H1 (cell line): ENCODE data around the gene DENND1A. TPM values are rescaled to one million over a fixed set of nuclear protein-coding genes. Genes with fewer than 3 reads are reported as not detected.

Experiments used
- CTCF ChIA-PET: fragments of 300-600 bp; sonication (Branson Sonifier 250); formaldehyde crosslinking; loops from one replicate; lab custom pipeline; 2021; ENCODE audit not compliant: partially characterized antibody; lab: Charles Lee
- POLR2A ChIA-PET: fragments of 300-600 bp; sonication (Branson Sonifier 250); formaldehyde crosslinking; loops from one replicate; lab custom pipeline; 2021; ENCODE audit warnings: inconsistent platforms; ENCODE audit not compliant: partially characterized antibody; lab: Charles Lee
- DNase-seq, 2 experiments: peaks; one replicate each; pipeline versions ENCODE4 v3.0.0 to v3.0.0-alpha.2; 2010 to 2022; ENCODE audit warnings: low spot score in 2 of 2, low read depth in 1 of 2, mixed read lengths in 1 of 2
- FAIRE-seq: peaks from 2 replicates; lab custom pipeline; 2011; peaks lifted over from hg19 to GRCh38; lab: Jason Lieb, UNC
- H2AFZ ChIP-seq: 2 replicates; pipeline ENCODE4 v1.8.1; 2012; ENCODE audit warnings: low read length, inconsistent platforms
- H2AK5ac ChIP-seq: 2 replicates; pipeline ENCODE4 v1.6.1; 2013; ENCODE audit warnings: low read depth, low read length
- H2BK120ac ChIP-seq: replicated peaks from 2 replicates; pipeline ENCODE3; 2013; ENCODE audit warnings: low read depth, low read length, inconsistent platforms
- H2BK12ac ChIP-seq: 2 replicates; pipeline ENCODE4 v1.6.1; 2013; ENCODE audit warnings: low read depth, low read length
- H2BK15ac ChIP-seq: 2 replicates; pipeline ENCODE4 v1.6.1; 2013; ENCODE audit warnings: low read length
- H2BK20ac ChIP-seq: 2 replicates; pipeline ENCODE4 v1.6.1; 2013; ENCODE audit warnings: low read length
- H2BK5ac ChIP-seq: 2 replicates; pipeline ENCODE4 v1.6.1; 2013; ENCODE audit warnings: low read depth, low read length
- H3K14ac ChIP-seq: 2 replicates; pipeline ENCODE4 v1.6.1; 2013; ENCODE audit warnings: inconsistent platforms; ENCODE audit not compliant: insufficient read length
- H3K18ac ChIP-seq: 2 replicates; pipeline ENCODE4 v1.6.1; 2013; ENCODE audit warnings: low read length; ENCODE audit errors: extremely low read depth
- H3K23ac ChIP-seq: 2 replicates; pipeline ENCODE4 v1.6.1; 2013; ENCODE audit warnings: inconsistent platforms; ENCODE audit not compliant: insufficient read length
- H3K23me2 ChIP-seq: 2 replicates; pipeline ENCODE4 v1.6.1; 2013; ENCODE audit warnings: low read depth, low read length
- H3K27ac ChIP-seq: 2 replicates; pipeline ENCODE4 v1.6.1; 2011; ENCODE audit warnings: low read depth, low read length, inconsistent platforms
- H3K27me3 ChIP-seq, 4 experiments: replicated peaks in 1 of 4; 1 replicate in 1 of 4; 2 replicates in 3 of 4; pipeline versions ENCODE4 v1.6.1 to v1.8.1; 2011 to 2013; ENCODE audit warnings: low read length in 3 of 4, mild to moderate bottlenecking in 3 of 4, inconsistent platforms in 2 of 4, mixed read lengths in 2 of 4, moderate library complexity in 1 of 4; ENCODE audit not compliant: control insufficient read depth in 3 of 4, insufficient read depth in 3 of 4; ENCODE audit errors: extremely low read depth in 1 of 4
- H3K36me3 ChIP-seq, 4 experiments: 2 replicates each; pipeline versions ENCODE4 v1.6.1 to v1.8.1; 2011 to 2013; ENCODE audit warnings: mild to moderate bottlenecking in 4 of 4, low read length in 3 of 4, moderate library complexity in 2 of 4, control low read depth in 1 of 4, inconsistent platforms in 1 of 4; ENCODE audit not compliant: insufficient read depth in 4 of 4, control insufficient read depth in 2 of 4
- H3K4ac ChIP-seq: replicated peaks from 2 replicates; pipeline ENCODE3; 2013; ENCODE audit warnings: low read length, low read depth, mixed read lengths, inconsistent platforms; ENCODE audit not compliant: insufficient read length
- H3K4me1 ChIP-seq, 4 experiments: replicated peaks in 1 of 4; 1 replicate in 1 of 4; 2 replicates in 3 of 4; pipeline versions ENCODE4 v1.6.1 to v1.8.1; 2011 to 2013; ENCODE audit warnings: low read length in 3 of 4, inconsistent platforms in 2 of 4, mixed read lengths in 1 of 4; ENCODE audit not compliant: insufficient read depth in 4 of 4, control insufficient read depth in 3 of 4
- H3K4me2 ChIP-seq, 2 experiments: 2 replicates each; pipeline versions ENCODE4 v1.6.1 to v1.8.1; 2011 to 2013; ENCODE audit warnings: low read depth in 2 of 2, low read length in 2 of 2, control low read depth in 1 of 2, inconsistent platforms in 1 of 2, mild to moderate bottlenecking in 1 of 2; ENCODE audit not compliant: insufficient read depth in 1 of 2
- H3K4me3 ChIP-seq, 4 experiments: fragments of 200-600, 300-600 bp in 1 of 4; sonication (generic), shearing (Covaris generic), sonication (Bioruptor Twin) in 1 of 4; 2 replicates each; pipeline versions ENCODE4 v1.5.1 to v1.8.1; 2011 to 2016; ENCODE audit warnings: low read length in 4 of 4, low read depth in 3 of 4, control low read depth in 2 of 4, inconsistent platforms in 2 of 4, mild to moderate bottlenecking in 2 of 4, mixed read lengths in 1 of 4, moderate library complexity in 1 of 4; ENCODE audit not compliant: insufficient read depth in 2 of 4; ENCODE audit errors: extremely low read depth in 1 of 4
- H3K56ac ChIP-seq: replicated peaks from 2 replicates; pipeline ENCODE3; 2013; ENCODE audit warnings: low read depth, mild to moderate bottlenecking, mixed read lengths, low read length, inconsistent platforms; ENCODE audit not compliant: insufficient read length
- H3K79me1 ChIP-seq: 2 replicates; pipeline ENCODE4 v1.6.1; 2013; ENCODE audit warnings: low read depth, low read length, control low read depth
- H3K79me2 ChIP-seq, 2 experiments: 2 replicates each; pipeline versions ENCODE4 v1.6.1 to v1.8.1; 2012 to 2013; ENCODE audit warnings: low read length in 2 of 2, mild to moderate bottlenecking in 2 of 2, inconsistent platforms in 1 of 2; ENCODE audit not compliant: insufficient read depth in 2 of 2, control insufficient read depth in 1 of 2
- H3K9ac ChIP-seq, 4 experiments: replicated peaks in 1 of 4; 1 replicate in 1 of 4; 2 replicates in 3 of 4; pipeline versions ENCODE4 v1.6.1 to v1.8.1; 2011 to 2013; ENCODE audit warnings: low read depth in 3 of 4, low read length in 3 of 4, control low read depth in 2 of 4, mild to moderate bottlenecking in 2 of 4, moderate library complexity in 2 of 4, inconsistent platforms in 1 of 4; ENCODE audit errors: extremely low read depth in 1 of 4
- H3K9me3 ChIP-seq, 2 experiments: 2 replicates each; pipeline versions ENCODE4 v1.6.1 to v1.8.1; 2012 to 2013; ENCODE audit warnings: mild to moderate bottlenecking in 2 of 2, moderate library complexity in 2 of 2, control low read depth in 1 of 2, inconsistent platforms in 1 of 2, low read depth in 1 of 2, low read length in 1 of 2, mixed read lengths in 1 of 2; ENCODE audit not compliant: insufficient read depth in 2 of 2
- H4K20me1 ChIP-seq, 2 experiments: replicated peaks in 1 of 2; 2 replicates each; pipeline versions ENCODE3 to v1.8.1; 2011 to 2013; ENCODE audit warnings: inconsistent platforms in 2 of 2, low read length in 2 of 2, mild to moderate bottlenecking in 1 of 2; ENCODE audit not compliant: insufficient read depth in 2 of 2, control insufficient read depth in 1 of 2
- H4K5ac ChIP-seq: 2 replicates; pipeline ENCODE4 v1.6.1; 2013; ENCODE audit warnings: low read length, low read depth, mixed read lengths, inconsistent platforms; ENCODE audit not compliant: insufficient read length
- H4K8ac ChIP-seq: 2 replicates; pipeline ENCODE4 v1.8.0; 2013; ENCODE audit warnings: mild to moderate bottlenecking, moderate library complexity, low read length, inconsistent platforms; ENCODE audit not compliant: insufficient read depth; ENCODE audit errors: extremely low read depth
- H4K91ac ChIP-seq: replicated peaks from 2 replicates; pipeline ENCODE3; 2013; ENCODE audit warnings: low read length, mixed read lengths, inconsistent platforms; ENCODE audit not compliant: insufficient read length
- ATF3 ChIP-seq: IDR thresholded peaks from 2 replicates; pipeline ENCODE4 v1.6.1; 2011; ENCODE audit warnings: low read depth, mild to moderate bottlenecking, low read length; ENCODE audit not compliant: insufficient read depth
- KDM1A ChIP-seq: fragments of 200-600, 300-600 bp; sonication (generic); IDR thresholded peaks from 2 replicates; pipeline ENCODE4 v1.7.1; 2016; ENCODE audit warnings: mild to moderate bottlenecking, low read length, borderline replicate concordance
- SP1 ChIP-seq: IDR thresholded peaks from 2 replicates; pipeline ENCODE4 v1.6.1; 2011; ENCODE audit warnings: low read depth, low read length
- TAF1 ChIP-seq: IDR thresholded peaks from 2 replicates; pipeline ENCODE4 v1.6.1; 2011; ENCODE audit warnings: mild to moderate bottlenecking, low read depth, low read length
- WGBS, 2 experiments: shearing (Covaris generic) in 1 of 2; methylation state at CpG; one replicate each; pipeline versions ENCODE4 v1.1.6 to v1.1.7; 2013 to 2015; ENCODE audit warnings: low lambda C conversion rate in 2 of 2, mixed read lengths in 2 of 2, inconsistent platforms in 1 of 2, low coverage in 1 of 2, missing lambda C conversion rate in 1 of 2; ENCODE audit not compliant: insufficient replicate concordance in 2 of 2, insufficient coverage in 1 of 2, insufficient read length in 1 of 2; ENCODE audit errors: extremely low coverage in 1 of 2, missing lambda C conversion rate in 1 of 2; 5-methylcytosine and 5-hydroxymethylcytosine counted together
- polyA plus RNA-seq, 7 experiments: library from polyadenylated mRNA; depleted of rRNA in 3 of 7; stranded (reverse) in 5 of 7; unstranded in 2 of 7; fragments of >200 nt in 5 of 7; fragments of 200-250 nt in 2 of 7; gene quantifications; 1 replicate in 5 of 7; 2 replicates in 1 of 7; 4 replicates in 1 of 7; pipeline versions ENCODE4 v1.2.1 to v1.2.3, GENCODE V29; 2011 to 2013; ENCODE audit warnings: missing spikeins in 2 of 7, mixed read lengths in 2 of 7
- total RNA-seq: library from RNA; stranded (reverse); fragmentation: NEBNext Ultra II Directional; extraction: Animal tissue kit (Norgen Biotek cat#: 25700); gene quantifications from 2 replicates; pipeline ENCODE4 v1.2.1, GENCODE V29; 2021

The DENND1A gene
- total and polyA plus RNA-seq, 2 of the 8 experiments (the other 6 are each of a cell fraction or from before 2014, with no cell fraction given): 24.1 to 26.4 TPM

- H3K27ac ChIP-seq: no peak overlapping the region
Observed at GRCh38 chr9:123378025-123378424, 551.9 kb downstream of the DENND1A start.

More at GRCh38 chr9:123378025-123378424, 551.9 kb downstream of the DENND1A start:
- H3K27me3 ChIP-seq: peaks cover 0 to 17% (median 9%) of the 10 kb centered on the region in 4 experiments; a peak in 4 of 7 replicates
- no peak overlapping the region for H4K91ac ChIP-seq
- CTCF ChIA-PET: interaction anchor here (0.8 to 29.0 kb wide), 3 partner anchors 8 to 22 kb away, joined by 3 to 668 read pairs (median 28); partner anchors contain the start of gene CRB2
- no peak overlapping the region for H4K5ac ChIP-seq
- no peak overlapping the region for H3K14ac ChIP-seq
- WGBS, 2 experiments: 94% methylated on average over 10 of the region's 10 CpGs; no CpG with 5 or more reads in 1 of the 2 experiments
- H2AK5ac ChIP-seq: no peak overlapping the region
- no peak overlapping the region for H2BK5ac ChIP-seq
- TF ChIP-seq SP1 (no peak), KDM1A (no peak), TAF1 (no peak), ATF3 (no peak)
- H2BK15ac ChIP-seq: no peak overlapping the region
- no peak overlapping the region for H3K18ac ChIP-seq
- H3K79me2 ChIP-seq: no peaks in the 10 kb centered on the region
- POLR2A ChIA-PET: interaction anchor here (3.9 kb wide), 1 partner anchor 18 kb away, joined by 19 read pairs; no protein-coding TSS in a partner anchor
- no peak overlapping the region for H2BK120ac ChIP-seq
- no peak overlapping the region for H3K9ac ChIP-seq
- H3K4me2 ChIP-seq: no peak overlapping the region
- peaks cover 7 to 8% of the 10 kb centered on the region in 2 experiments for H4K20me1 ChIP-seq
- H2BK12ac ChIP-seq: no peak overlapping the region
- H3K79me1 ChIP-seq: no peaks in the 10 kb centered on the region
- H2AFZ ChIP-seq: no peak overlapping the region
- no peak overlapping the region for H3K4me3 ChIP-seq
- no peaks in the 10 kb centered on the region; a peak in 4 of 8 replicates for H3K36me3 ChIP-seq
- no peak overlapping the region for H4K8ac ChIP-seq
- H3K56ac ChIP-seq: no peak overlapping the region
- no peak overlapping the region for H3K23ac ChIP-seq
- DNase-seq (no peak), FAIRE-seq (no peak)
- H3K23me2 ChIP-seq: 0 out of 2 replicates have a peak, but pooled peaks cover 3% of the 10 kb centered on the region
- no peaks in the 10 kb centered on the region for H3K9me3 ChIP-seq
- peaks cover 0 to 11% (median 5%) of the 10 kb centered on the region in 4 experiments; a peak in 6 of 7 replicates for H3K4me1 ChIP-seq
- H3K4ac ChIP-seq: no peak overlapping the region
- H2BK20ac ChIP-seq: no peak overlapping the region
